ENCODE data around the gene LRFN2.

GRCh38 chr6:40606526-40606925 is 19.4 kb upstream of the LRFN2 start:
- TF ChIP-seq, protein P1, sequence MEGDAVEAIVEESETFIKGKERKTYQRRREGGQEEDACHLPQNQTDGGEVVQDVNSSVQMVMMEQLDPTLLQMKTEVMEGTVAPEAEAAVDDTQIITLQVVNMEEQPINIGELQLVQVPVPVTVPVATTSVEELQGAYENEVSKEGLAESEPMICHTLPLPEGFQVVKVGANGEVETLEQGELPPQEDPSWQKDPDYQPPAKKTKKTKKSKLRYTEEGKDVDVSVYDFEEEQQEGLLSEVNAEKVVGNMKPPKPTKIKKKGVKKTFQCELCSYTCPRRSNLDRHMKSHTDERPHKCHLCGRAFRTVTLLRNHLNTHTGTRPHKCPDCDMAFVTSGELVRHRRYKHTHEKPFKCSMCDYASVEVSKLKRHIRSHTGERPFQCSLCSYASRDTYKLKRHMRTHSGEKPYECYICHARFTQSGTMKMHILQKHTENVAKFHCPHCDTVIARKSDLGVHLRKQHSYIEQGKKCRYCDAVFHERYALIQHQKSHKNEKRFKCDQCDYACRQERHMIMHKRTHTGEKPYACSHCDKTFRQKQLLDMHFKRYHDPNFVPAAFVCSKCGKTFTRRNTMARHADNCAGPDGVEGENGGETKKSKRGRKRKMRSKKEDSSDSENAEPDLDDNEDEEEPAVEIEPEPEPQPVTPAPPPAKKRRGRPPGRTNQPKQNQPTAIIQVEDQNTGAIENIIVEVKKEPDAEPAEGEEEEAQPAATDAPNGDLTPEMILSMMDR (conservative IDR thresholded peaks at IDR 0.05; ENCODE audit: low read depth, low read length): no peak
- TF ChIP-seq EZH2phosphoT487 (IDR thresholded peaks at IDR 0.05; ENCODE audit: borderline replicate concordance, low read length) (no peak), EZH2 (IDR thresholded peaks at IDR 0.05; ENCODE audit: low read length, unreplicated experiment) (no peak)
